Measurements from ENCODE around the gene KCNIP2. TPM values are rescaled to one million over a fixed set of nuclear protein-coding genes. Genes with fewer than 3 reads are reported as not detected.

The KCNIP2 gene
- total and polyA plus RNA-seq, 2 of the 4 experiments (the other 2 are of a cell fraction), result under 0.01 to 0.87 TPM

GRCh38 chr10:101886521-101887312 lies 43.1 kb upstream of the KCNIP2 start:
- Histone ChIP-seq H3K79me1 (ENCODE audit: low read depth in 1 of 2, low read length in 2 of 2) (peaks cover 0 to 4% of the 10 kb centered on the region in 2 experiments; a peak in 1 of 4 replicates), H3K36me3 (ENCODE audit: control insufficient read depth, insufficient read depth, low read length) (no peaks in the 10 kb centered on the region), H2AFZ (replicated peaks; ENCODE audit: low read length, poor library complexity) (no peak overlapping the region), H3K18ac (ENCODE audit: low read depth, low read length) (no peak overlapping the region), H4K20me1 (ENCODE audit: insufficient read depth, low read length) (no peaks in the 10 kb centered on the region), H2AK5ac (ENCODE audit: low read depth, low read length) (no peak overlapping the region), H3K4me1 (ENCODE audit: control insufficient read depth, insufficient read depth, low read length) (no peaks in the 10 kb centered on the region), H4K8ac (ENCODE audit: low read depth in 2 of 2, low read length in 2 of 2) (no peak overlapping the region), H2BK15ac (ENCODE audit: low read depth, low read length) (no peak overlapping the region), H2BK20ac (ENCODE audit: low read depth, low read length) (no peak overlapping the region), H3K9ac (ENCODE audit: low read depth, low read length) (no peak overlapping the region), H3K27me3 (ENCODE audit: control insufficient read depth, insufficient read depth, low read length) (no peaks in the 10 kb centered on the region), H2AK9ac (replicated peaks; ENCODE audit: low read depth, low read length, poor library complexity) (no peak overlapping the region), H2BK5ac (ENCODE audit: low read depth, low read length, poor library complexity, severe bottlenecking) (no peak overlapping the region), H3K4me3 (ENCODE audit: insufficient read depth, low read depth, low read length) (no peak overlapping the region), H4K91ac (ENCODE audit: insufficient read depth, low read depth, low read length) (no peak overlapping the region), H3K23ac (ENCODE audit: low read depth, low read length) (no peak overlapping the region), H4K5ac (ENCODE audit: low read depth, low read length) (no peak overlapping the region), H3K4me2 (ENCODE audit: low read depth, low read length) (no peak overlapping the region), H3K4ac (ENCODE audit: low read depth, low read length) (no peak overlapping the region), H2BK120ac (ENCODE audit: low read depth, low read length) (no peak overlapping the region), H3K9me3 (ENCODE audit: control insufficient read depth, insufficient read depth, low read length) (no peaks in the 10 kb centered on the region), H3K14ac (replicated peaks; ENCODE audit: low read depth, low read length) (no peak overlapping the region), H3K27ac (ENCODE audit: insufficient read depth, low read length) (no peak overlapping the region), H3K56ac (ENCODE audit: extremely low read depth, insufficient read depth, low read length) (no peak overlapping the region), H3K9me1 (ENCODE audit: insufficient read depth, low read length) (no peaks in the 10 kb centered on the region)
- TF ChIP-seq ELK1 (IDR thresholded peaks at IDR 0.05; ENCODE audit: borderline replicate concordance, low read depth, low read length), result no peak
- no peak for TF ChIP-seq CTCF (conservative IDR thresholded peaks at IDR 0.05; ENCODE audit: low read depth, low read length)
- no peak for TF ChIP-seq MXI1 (IDR thresholded peaks at IDR 0.05; ENCODE audit: borderline replicate concordance, low read depth, low read length)
- ChIA-PET POLR2A (ENCODE audit: unreplicated experiment) (no interaction called here), CTCF (interaction anchor here (0.6 to 3.7 kb wide), 3 partner anchors 46 to 191 kb away, joined by 3 to 23 read pairs (median 12); no protein-coding TSS in a partner anchor)
- intact Hi-C loops (cut with micrococcal nuclease) (no loop called here), in situ Hi-C loops (cut with MboI; ENCODE audit: low sequenced_read_pairs) (loop anchor here (10.0 kb wide), 1 partner anchor 128 kb away; no protein-coding TSS in a partner anchor), dilution Hi-C loops (cut with HindIII; ENCODE audit: low sequenced_read_pairs, unreplicated experiment) (no loop called here)
- no peak for DNase-seq
- WGBS, 2 experiments (ENCODE audit: extremely low coverage in 2 of 2, insufficient read length in 1 of 2), result no CpG with 5 or more reads among the region's 1 CpG
- no peak for ATAC-seq (ENCODE audit: low read depth)
- BruUV-seq (replicated peaks), result no TSS peak

Data from IMR-90 (cell line).